ENCODE data around the gene SLC6A2. TPM values are rescaled to one million over a fixed set of nuclear protein-coding genes. Genes with fewer than 3 reads are reported as not detected.

Gene SLC6A2
- total and polyA plus RNA-seq, 9 of the 15 experiments (the other 6 are each of a cell fraction or from before 2014, with no cell fraction given): not detected

GRCh38 chr16:55709801-55710200, 54.0 kb downstream of the SLC6A2 start (continued):
- TF ChIP-seq PBX2 (CRISPR knock-in tag; IDR thresholded peaks at IDR 0.05; ENCODE audit: low read depth) (no peak), PBX2 (tag; conservative IDR thresholded peaks at IDR 0.05; ENCODE audit: low read depth) (no peak), FOXP1 (CRISPR knock-in tag; IDR thresholded peaks at IDR 0.05) (no peak), ASH1L (IDR thresholded peaks at IDR 0.05; ENCODE audit: borderline replicate concordance, low read depth, partially characterized antibody) (no peak), RREB1 (CRISPR knock-in tag; IDR thresholded peaks at IDR 0.05) (no peak), ZNF79 (CRISPR knock-in tag; IDR thresholded peaks at IDR 0.05; ENCODE audit: low read depth) (no peak), TCF7 (IDR thresholded peaks at IDR 0.05; ENCODE audit: borderline replicate concordance) (no peak), MAFG (tag; conservative IDR thresholded peaks at IDR 0.05) (no peak)

All from K562 (cell line).